ENCODE data around the gene DCAKD.
"Not testable (repeated sequence)": the region's sequence is repeated elsewhere in the genome, so short reads cannot be mapped to it uniquely, and the experiment has no call there.

Gene DCAKD

GRCh38 chr17:45052052-45052772 lies 780 bp upstream of the DCAKD start:
- H3K4me3 ChIP-seq (replicated peaks; ENCODE audit: low read depth, low read length) = peak overlapping the region; percentile 66
- TF ChIP-seq CTCF (IDR thresholded peaks at IDR 0.05; ENCODE audit: low read length, missing control alignments) = no peak
- no peak for DNase-seq (ENCODE audit: low read depth)

- peak overlapping the region; percentile 66 for H3K4me3 ChIP-seq (replicated peaks; ENCODE audit: low read depth, low read length)
Measured at GRCh38 chr17:45051720-45052051, 254 bp upstream of the DCAKD start.

GRCh38 chr17:45050481-45051059 lies 862 bp downstream of the DCAKD start:
- TF ChIP-seq CTCF (IDR thresholded peaks at IDR 0.05; ENCODE audit: low read length, missing control alignments) = no peak
- H3K4me3 ChIP-seq (replicated peaks; ENCODE audit: low read depth, low read length) = peak overlapping the region; percentile 70
- no peak for DNase-seq (ENCODE audit: low read depth)

More at GRCh38 chr17:45051720-45052051, 254 bp upstream of the DCAKD start:
- DNase-seq (ENCODE audit: low read depth) = not testable (repeated sequence)

GRCh38 chr17:45048795-45049563 lies 2.5 kb downstream of the DCAKD start:
- peak; percentile 29 for TF ChIP-seq CTCF (IDR thresholded peaks at IDR 0.05; ENCODE audit: low read length, missing control alignments)
- no peak for DNase-seq (ENCODE audit: low read depth)
- H3K4me3 ChIP-seq (replicated peaks; ENCODE audit: low read depth, low read length) = no peak overlapping the region

- no peak for DNase-seq (ENCODE audit: low read depth)
- H3K4me3 ChIP-seq (replicated peaks; ENCODE audit: low read depth, low read length) = no peak overlapping the region
- no peak for TF ChIP-seq CTCF (IDR thresholded peaks at IDR 0.05; ENCODE audit: low read length, missing control alignments)
Measured at GRCh38 chr17:45046537-45047125, 4.8 kb downstream of the DCAKD start.

GRCh38 chr17:45043813-45044540 lies 7.5 kb downstream of the DCAKD start:
- no peak for DNase-seq (ENCODE audit: low read depth)
- TF ChIP-seq CTCF (IDR thresholded peaks at IDR 0.05; ENCODE audit: low read length, missing control alignments) = no peak
- H3K4me3 ChIP-seq (replicated peaks; ENCODE audit: low read depth, low read length) = no peak overlapping the region
